Right lobe of liver (tissue), 6 donors: ENCODE measurements around the gene GLIS1. TPM values are rescaled to one million over a fixed set of nuclear protein-coding genes. Genes with fewer than 3 reads are reported as not detected.

Experiments
- ATAC-seq, 4 donors: fragments of 200-7000 bp; cut with Tn5 transposase; one replicate each; pipeline ENCODE4 v1.9.1; 2020; ENCODE audit warnings: mild to moderate bottlenecking in 4 of 4, moderate library complexity in 4 of 4
- DNase-seq, 3 donors: peaks; one replicate each; pipeline ENCODE4 v3.0.0-alpha.2; 2020
- H3K27ac ChIP-seq, 3 donors: fragments of 200-600 bp; one replicate each; pipeline ENCODE4 v1.8.0; 2022
- H3K27me3 ChIP-seq, 2 donors: fragments of 200-600 bp; one replicate each; pipeline ENCODE4 v1.8.0; 2022
- H3K36me3 ChIP-seq, 4 donors: fragments of 200-600 bp; sonication (generic) in 1 of 4; one replicate each; pipeline versions ENCODE4 v1.5.1 to v1.8.0; 2017 to 2022; ENCODE audit warnings: control low read depth in 1 of 4
- H3K4me1 ChIP-seq, 4 donors: fragments of 200-600 bp; sonication (generic) in 1 of 4; one replicate each; pipeline versions ENCODE4 v1.5.1 to v1.8.0; 2017 to 2022; ENCODE audit warnings: control low read depth in 1 of 4
- H3K4me3 ChIP-seq, 3 donors: fragments of 200-600 bp; one replicate each; pipeline ENCODE4 v1.8.0; 2022
- H3K9me3 ChIP-seq, 4 donors: fragments of 200-600 bp; sonication (generic) in 1 of 4; one replicate each; pipeline versions ENCODE4 v1.5.1 to v1.8.0; 2017 to 2022; ENCODE audit warnings: control low read depth in 1 of 4
- POLR2A ChIP-seq: fragments of 450-650 bp; IDR thresholded peaks from one replicate; pipeline ENCODE4 v1.6.1; 2017; ENCODE audit warnings: antibody characterized with exemption, mild to moderate bottlenecking
- WGBS: methylation state at CpG from one replicate; pipeline ENCODE4 v1.1.6; 2018; ENCODE audit warnings: low coverage, low lambda C conversion rate; ENCODE audit not compliant: insufficient coverage; ENCODE audit errors: missing lambda C conversion rate; 5-methylcytosine and 5-hydroxymethylcytosine counted together
- intact Hi-C, 2 donors: fragments of 100-400 bp; cut with DNase I; formaldehyde crosslinking; loops; one replicate each; pipeline versions ENCODE4 v1.11.2 to v1.14.1; 2022
- total RNA-seq, 6 experiments: library from RNA; depleted of rRNA in 2 of 6; stranded (reverse); fragments of >200 nt in 2 of 6; fragmentation: NEBNext Ultra II Directional in 3 of 6; extraction: Animal tissue kit (Norgen Biotek cat#: 25700) in 3 of 6; gene quantifications; one replicate each; pipeline versions ENCODE4 v1.1.0 to v1.2.4, GENCODE V29; 2016 to 2023
- TF ChIP-seq, protein P1 (sequence below), 4 donors: fragments of 200-600 bp in 3 of 4; fragments of 450-650 bp in 1 of 4; IDR thresholded peaks; one replicate each; pipeline versions ENCODE4 v1.5.1 to v1.8.0; 2016 to 2022; ENCODE audit warnings: antibody characterized with exemption in 4 of 4, mild to moderate bottlenecking in 2 of 4
- donor health status: DM: no; HTN: yes; CAD: no.
- donor health status: DM: no; HTN: no; CAD: no.
- donor health status: DM: no; HTN: no; CAD: no.
- donor health status: DM: no; HTN: yes; CAD: no.
- donor health status: DM: no; HTN: yes; CAD: no.

GLIS1 gene
- total RNA-seq, 6 experiments from 2014 or later: not detected

DNA sequence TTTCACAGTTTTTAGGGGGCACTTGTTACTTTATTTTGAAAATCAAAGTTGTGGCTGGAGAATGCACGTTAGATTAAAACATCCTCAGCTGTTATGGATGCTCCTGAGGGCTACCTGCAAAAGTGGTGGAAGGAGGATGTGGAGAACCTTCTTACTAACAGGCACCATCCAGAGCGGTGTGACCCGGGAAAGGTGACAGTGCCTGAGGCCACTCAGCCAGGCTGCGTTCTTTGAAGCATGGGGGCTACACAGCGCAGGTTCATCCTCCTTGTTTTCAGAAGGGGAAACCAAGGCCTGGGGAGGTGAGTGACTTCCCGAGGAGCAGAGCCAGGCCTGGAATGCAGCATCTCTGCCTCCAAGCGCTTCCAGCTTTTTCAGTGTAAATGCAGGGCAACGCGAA lies 255.8 kb downstream of the GLIS1 start:
- Histone ChIP-seq H3K9me3 (no peaks in the 10 kb centered on the region), H3K4me3 (no peak overlapping the region), H3K36me3 (no peaks in the 10 kb centered on the region), H3K27ac (no peak overlapping the region), H3K27me3 (no peaks in the 10 kb centered on the region), H3K4me1 (no peaks in the 10 kb centered on the region)
- WGBS: 56% methylated on average over 1 of the region's 9 CpGs
- ATAC-seq (no peak), DNase-seq (no peak)
- no peak for TF ChIP-seq POLR2A
- TF ChIP-seq, protein P1, sequence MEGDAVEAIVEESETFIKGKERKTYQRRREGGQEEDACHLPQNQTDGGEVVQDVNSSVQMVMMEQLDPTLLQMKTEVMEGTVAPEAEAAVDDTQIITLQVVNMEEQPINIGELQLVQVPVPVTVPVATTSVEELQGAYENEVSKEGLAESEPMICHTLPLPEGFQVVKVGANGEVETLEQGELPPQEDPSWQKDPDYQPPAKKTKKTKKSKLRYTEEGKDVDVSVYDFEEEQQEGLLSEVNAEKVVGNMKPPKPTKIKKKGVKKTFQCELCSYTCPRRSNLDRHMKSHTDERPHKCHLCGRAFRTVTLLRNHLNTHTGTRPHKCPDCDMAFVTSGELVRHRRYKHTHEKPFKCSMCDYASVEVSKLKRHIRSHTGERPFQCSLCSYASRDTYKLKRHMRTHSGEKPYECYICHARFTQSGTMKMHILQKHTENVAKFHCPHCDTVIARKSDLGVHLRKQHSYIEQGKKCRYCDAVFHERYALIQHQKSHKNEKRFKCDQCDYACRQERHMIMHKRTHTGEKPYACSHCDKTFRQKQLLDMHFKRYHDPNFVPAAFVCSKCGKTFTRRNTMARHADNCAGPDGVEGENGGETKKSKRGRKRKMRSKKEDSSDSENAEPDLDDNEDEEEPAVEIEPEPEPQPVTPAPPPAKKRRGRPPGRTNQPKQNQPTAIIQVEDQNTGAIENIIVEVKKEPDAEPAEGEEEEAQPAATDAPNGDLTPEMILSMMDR (IDR thresholded peaks at IDR 0.05): no peak
- intact Hi-C loops: loop anchor here in 1 of 2 donors (10.0 kb wide), 1 partner anchor 272 kb away; no protein-coding TSS in a partner anchor

DNA sequence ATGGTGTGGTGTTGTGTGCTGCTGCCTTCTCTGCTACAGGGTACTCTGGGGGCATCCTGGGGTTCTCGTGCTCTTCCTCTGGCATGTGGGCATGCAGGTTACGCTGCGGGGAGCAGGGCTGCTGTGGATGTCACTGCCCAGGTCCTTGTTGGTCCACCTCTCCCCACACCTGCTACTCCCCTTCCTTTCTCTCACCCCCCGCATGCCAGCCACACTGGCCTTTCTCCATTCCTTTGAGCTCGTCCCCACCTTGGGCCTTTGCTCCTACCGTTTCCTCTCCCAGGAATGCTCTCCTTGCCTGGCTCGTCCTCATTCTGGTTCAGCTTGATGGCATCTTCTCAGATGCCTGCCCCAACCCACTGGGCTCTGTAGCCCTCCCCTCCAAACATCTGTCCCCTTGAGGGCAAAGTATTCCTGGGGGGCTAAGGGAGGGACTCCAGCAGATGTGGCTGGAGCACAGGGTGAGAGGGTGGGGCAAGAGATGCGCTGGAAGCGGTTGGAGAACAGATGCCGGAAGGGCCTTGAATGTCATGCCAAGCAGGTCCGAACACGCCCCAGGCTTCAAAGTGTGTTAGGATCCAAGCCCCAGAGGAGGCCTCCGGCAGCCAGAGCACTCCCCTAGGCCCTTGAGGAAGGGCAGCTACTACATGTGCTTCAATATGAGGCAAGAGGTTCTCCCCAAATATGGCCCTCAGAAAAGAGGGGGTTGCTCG lies 256.4 kb downstream of the GLIS1 start:
- H3K4me3 ChIP-seq: no peak overlapping the region
- no peaks in the 10 kb centered on the region for H3K9me3 ChIP-seq
- H3K36me3 ChIP-seq: no peaks in the 10 kb centered on the region
- H3K4me1 ChIP-seq: no peaks in the 10 kb centered on the region
- H3K27ac ChIP-seq: no peak overlapping the region
- H3K27me3 ChIP-seq: no peaks in the 10 kb centered on the region
- ATAC-seq (no peak), DNase-seq (no peak)
- intact Hi-C loops: loop anchor here in 1 of 2 donors (10.0 kb wide), 1 partner anchor 272 kb away; no protein-coding TSS in a partner anchor
- TF ChIP-seq POLR2A: no peak
- TF ChIP-seq, protein P1 (IDR thresholded peaks at IDR 0.05): no peak
- WGBS: 58% methylated on average over 5 of the region's 14 CpGs

DNA sequence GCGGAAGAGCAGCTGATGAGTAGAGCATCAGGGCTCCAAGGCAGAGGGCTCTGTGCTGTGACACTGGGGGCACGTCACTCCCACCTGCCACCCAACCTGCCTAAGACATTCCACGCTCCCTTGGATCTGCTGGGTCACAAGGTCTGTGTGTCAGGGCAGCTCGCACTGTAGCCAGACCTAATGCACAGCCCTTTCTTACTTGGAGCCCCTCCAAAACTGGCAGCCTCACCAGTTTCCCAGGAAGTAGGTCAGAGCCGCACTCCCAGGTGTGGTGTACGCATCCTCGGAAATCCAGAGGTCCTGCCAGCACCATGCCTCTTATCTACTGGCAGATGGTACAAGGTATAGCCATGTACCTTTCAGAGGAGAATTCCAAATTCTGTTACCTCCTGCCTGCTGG lies 257.5 kb downstream of the GLIS1 start:
- no peaks in the 10 kb centered on the region for H3K9me3 ChIP-seq
- WGBS: no CpG with 5 or more reads among the region's 7 CpGs
- TF ChIP-seq, protein P1 (IDR thresholded peaks at IDR 0.05): no peak
- TF ChIP-seq POLR2A: no peak
- DNase-seq (no peak), ATAC-seq (no peak)
- no peak overlapping the region for H3K27ac ChIP-seq
- intact Hi-C loops: loop anchor here in 1 of 2 donors (10.0 kb wide), 1 partner anchor 273 kb away; no protein-coding TSS in a partner anchor
- H3K4me1 ChIP-seq: no peaks in the 10 kb centered on the region
- H3K4me3 ChIP-seq: no peak overlapping the region
- H3K27me3 ChIP-seq: no peaks in the 10 kb centered on the region
- H3K36me3 ChIP-seq: no peaks in the 10 kb centered on the region

- DNase-seq (no peak), ATAC-seq (no peak)
- Histone ChIP-seq H3K4me1 (no peaks in the 10 kb centered on the region), H3K27me3 (no peaks in the 10 kb centered on the region), H3K4me3 (no peak overlapping the region), H3K27ac (no peak overlapping the region), H3K36me3 (no peaks in the 10 kb centered on the region), H3K9me3 (no peaks in the 10 kb centered on the region)
- TF ChIP-seq POLR2A: no peak
- TF ChIP-seq, protein P1 (IDR thresholded peaks at IDR 0.05): no peak
- 80% methylated on average over 11 of the region's 11 CpGs for WGBS
- intact Hi-C loops: loop anchor here in 1 of 2 donors (10.0 kb wide), 1 partner anchor 274 kb away; no protein-coding TSS in a partner anchor
Observed at GRCh38 chr1:53480678-53481077, 258.3 kb downstream of the GLIS1 start.
